22Rv1 (cell line): ENCODE measurements around the gene DCLRE1C.
"Not testable (repeated sequence)": the region's sequence is repeated elsewhere in the genome, so short reads cannot be mapped to it uniquely, and the experiment has no call there.

ENCODE experiments used
- ZFX ChIP-seq: fragments of 450-650 bp; IDR thresholded peaks from 2 replicates; pipeline ENCODE4 v1.6.1; 2017; ENCODE audit warnings: antibody characterized with exemption, borderline replicate concordance
- TF ChIP-seq, protein P1 (sequence below): fragments of 450-650 bp; IDR thresholded peaks from 2 replicates; pipeline ENCODE4 v1.5.1; 2017; ENCODE audit warnings: mild to moderate bottlenecking

DNA sequence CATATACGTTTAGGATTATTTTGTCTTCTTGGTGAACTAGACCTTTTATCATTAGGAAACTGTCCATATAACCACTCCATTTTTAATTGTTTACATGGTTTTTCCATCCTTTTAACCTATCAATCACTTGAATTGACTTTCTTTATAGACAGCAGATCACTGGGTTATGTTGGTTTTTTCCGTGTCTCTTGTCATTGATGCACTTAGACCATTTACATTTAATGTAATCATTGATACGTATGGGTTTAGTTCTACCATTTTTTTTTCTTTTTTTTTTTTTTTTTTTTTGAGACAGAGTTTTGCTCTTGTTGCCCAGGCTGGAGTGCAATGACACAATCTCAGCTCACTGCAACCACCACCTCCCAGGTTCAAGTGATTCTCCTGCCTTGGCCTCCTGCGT is 46.3 kb downstream of the DCLRE1C start:
- TF ChIP-seq, protein P1, sequence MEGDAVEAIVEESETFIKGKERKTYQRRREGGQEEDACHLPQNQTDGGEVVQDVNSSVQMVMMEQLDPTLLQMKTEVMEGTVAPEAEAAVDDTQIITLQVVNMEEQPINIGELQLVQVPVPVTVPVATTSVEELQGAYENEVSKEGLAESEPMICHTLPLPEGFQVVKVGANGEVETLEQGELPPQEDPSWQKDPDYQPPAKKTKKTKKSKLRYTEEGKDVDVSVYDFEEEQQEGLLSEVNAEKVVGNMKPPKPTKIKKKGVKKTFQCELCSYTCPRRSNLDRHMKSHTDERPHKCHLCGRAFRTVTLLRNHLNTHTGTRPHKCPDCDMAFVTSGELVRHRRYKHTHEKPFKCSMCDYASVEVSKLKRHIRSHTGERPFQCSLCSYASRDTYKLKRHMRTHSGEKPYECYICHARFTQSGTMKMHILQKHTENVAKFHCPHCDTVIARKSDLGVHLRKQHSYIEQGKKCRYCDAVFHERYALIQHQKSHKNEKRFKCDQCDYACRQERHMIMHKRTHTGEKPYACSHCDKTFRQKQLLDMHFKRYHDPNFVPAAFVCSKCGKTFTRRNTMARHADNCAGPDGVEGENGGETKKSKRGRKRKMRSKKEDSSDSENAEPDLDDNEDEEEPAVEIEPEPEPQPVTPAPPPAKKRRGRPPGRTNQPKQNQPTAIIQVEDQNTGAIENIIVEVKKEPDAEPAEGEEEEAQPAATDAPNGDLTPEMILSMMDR = not testable (repeated sequence)
- TF ChIP-seq ZFX = not testable (repeated sequence)
